Gastrocnemius medialis (tissue), 4 donors: ENCODE results near the gene SH3BP1.

Source experiments
- CTCF ChIP-seq, 5 experiments: fragments of 450-650 bp in 3 of 5; fragments of 200-600 bp in 2 of 5; sonication (generic) in 2 of 5; IDR thresholded peaks in 4 of 5; conservative IDR thresholded peaks in 1 of 5; 1 replicate in 4 of 5; 2 replicates in 1 of 5; pipeline ENCODE4 v1.5.1; 2016 to 2019; ENCODE audit warnings: antibody characterized with exemption in 5 of 5, mild to moderate bottlenecking in 3 of 5, moderate library complexity in 3 of 5
- POLR2A ChIP-seq, 2 donors: fragments of 450-650 bp; IDR thresholded peaks; one replicate each; pipeline ENCODE4 v1.6.1; 2017; ENCODE audit warnings: antibody characterized with exemption in 2 of 2, mild to moderate bottlenecking in 2 of 2, moderate library complexity in 2 of 2

GRCh38 chr22:37697538-37697835, 58.0 kb downstream of the SH3BP1 start:
- no peak for TF ChIP-seq CTCF (IDR thresholded peaks at IDR 0.05 in 4 of 5, conservative IDR thresholded peaks at IDR 0.05 in 1 of 5)
- no peak for TF ChIP-seq POLR2A (IDR thresholded peaks at IDR 0.05)
